ENCODE results near the gene FKBP8.
"Not testable (repeated sequence)": the region's sequence is repeated elsewhere in the genome, so short reads cannot be mapped to it uniquely, and the experiment has no call there.

Gene FKBP8

DNA sequence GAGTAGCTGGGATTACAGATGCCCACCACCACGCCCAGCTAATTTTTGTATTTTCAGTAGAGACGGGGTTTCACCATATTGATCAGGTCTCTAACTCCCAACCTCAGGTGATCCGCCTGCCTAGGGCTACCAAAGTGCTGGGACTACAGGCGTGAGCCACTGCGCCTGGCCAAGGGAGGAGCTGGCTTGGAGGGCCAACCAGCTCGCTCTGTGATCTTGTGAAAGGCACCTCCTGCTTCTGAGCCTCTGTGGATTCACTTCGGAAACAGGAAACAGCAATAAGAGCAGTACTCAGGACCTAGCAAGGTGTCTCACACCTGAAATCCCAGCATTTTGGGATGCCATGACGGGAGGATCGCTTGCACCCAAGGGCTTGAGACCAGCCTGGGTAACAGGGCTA, 19.5 kb downstream of the FKBP8 start:
- DNase-seq (ENCODE audit: low read depth in 1 of 2, low spot score in 1 of 2) = no peak
- Histone ChIP-seq H3K27me3 (ENCODE audit: insufficient read depth, poor library complexity, severe bottlenecking) (no peaks in the 10 kb centered on the region), H3K4me3 (replicated peaks; ENCODE audit: insufficient read depth, low read length) (no peak overlapping the region), H3K27ac (replicated peaks) (no peak overlapping the region)
- TF ChIP-seq, protein P1, sequence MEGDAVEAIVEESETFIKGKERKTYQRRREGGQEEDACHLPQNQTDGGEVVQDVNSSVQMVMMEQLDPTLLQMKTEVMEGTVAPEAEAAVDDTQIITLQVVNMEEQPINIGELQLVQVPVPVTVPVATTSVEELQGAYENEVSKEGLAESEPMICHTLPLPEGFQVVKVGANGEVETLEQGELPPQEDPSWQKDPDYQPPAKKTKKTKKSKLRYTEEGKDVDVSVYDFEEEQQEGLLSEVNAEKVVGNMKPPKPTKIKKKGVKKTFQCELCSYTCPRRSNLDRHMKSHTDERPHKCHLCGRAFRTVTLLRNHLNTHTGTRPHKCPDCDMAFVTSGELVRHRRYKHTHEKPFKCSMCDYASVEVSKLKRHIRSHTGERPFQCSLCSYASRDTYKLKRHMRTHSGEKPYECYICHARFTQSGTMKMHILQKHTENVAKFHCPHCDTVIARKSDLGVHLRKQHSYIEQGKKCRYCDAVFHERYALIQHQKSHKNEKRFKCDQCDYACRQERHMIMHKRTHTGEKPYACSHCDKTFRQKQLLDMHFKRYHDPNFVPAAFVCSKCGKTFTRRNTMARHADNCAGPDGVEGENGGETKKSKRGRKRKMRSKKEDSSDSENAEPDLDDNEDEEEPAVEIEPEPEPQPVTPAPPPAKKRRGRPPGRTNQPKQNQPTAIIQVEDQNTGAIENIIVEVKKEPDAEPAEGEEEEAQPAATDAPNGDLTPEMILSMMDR (IDR thresholded peaks at IDR 0.05; ENCODE audit: insufficient read depth, low read length) = no peak
- TF ChIP-seq SPI1 (IDR thresholded peaks at IDR 0.05; ENCODE audit: borderline replicate concordance, low read depth) = no peak
- no peak for TF ChIP-seq POLR2AphosphoS5 (IDR thresholded peaks at IDR 0.05; ENCODE audit: low read depth)
- TF ChIP-seq, protein P2, sequence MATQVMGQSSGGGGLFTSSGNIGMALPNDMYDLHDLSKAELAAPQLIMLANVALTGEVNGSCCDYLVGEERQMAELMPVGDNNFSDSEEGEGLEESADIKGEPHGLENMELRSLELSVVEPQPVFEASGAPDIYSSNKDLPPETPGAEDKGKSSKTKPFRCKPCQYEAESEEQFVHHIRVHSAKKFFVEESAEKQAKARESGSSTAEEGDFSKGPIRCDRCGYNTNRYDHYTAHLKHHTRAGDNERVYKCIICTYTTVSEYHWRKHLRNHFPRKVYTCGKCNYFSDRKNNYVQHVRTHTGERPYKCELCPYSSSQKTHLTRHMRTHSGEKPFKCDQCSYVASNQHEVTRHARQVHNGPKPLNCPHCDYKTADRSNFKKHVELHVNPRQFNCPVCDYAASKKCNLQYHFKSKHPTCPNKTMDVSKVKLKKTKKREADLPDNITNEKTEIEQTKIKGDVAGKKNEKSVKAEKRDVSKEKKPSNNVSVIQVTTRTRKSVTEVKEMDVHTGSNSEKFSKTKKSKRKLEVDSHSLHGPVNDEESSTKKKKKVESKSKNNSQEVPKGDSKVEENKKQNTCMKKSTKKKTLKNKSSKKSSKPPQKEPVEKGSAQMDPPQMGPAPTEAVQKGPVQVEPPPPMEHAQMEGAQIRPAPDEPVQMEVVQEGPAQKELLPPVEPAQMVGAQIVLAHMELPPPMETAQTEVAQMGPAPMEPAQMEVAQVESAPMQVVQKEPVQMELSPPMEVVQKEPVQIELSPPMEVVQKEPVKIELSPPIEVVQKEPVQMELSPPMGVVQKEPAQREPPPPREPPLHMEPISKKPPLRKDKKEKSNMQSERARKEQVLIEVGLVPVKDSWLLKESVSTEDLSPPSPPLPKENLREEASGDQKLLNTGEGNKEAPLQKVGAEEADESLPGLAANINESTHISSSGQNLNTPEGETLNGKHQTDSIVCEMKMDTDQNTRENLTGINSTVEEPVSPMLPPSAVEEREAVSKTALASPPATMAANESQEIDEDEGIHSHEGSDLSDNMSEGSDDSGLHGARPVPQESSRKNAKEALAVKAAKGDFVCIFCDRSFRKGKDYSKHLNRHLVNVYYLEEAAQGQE (IDR thresholded peaks at IDR 0.05; ENCODE audit: insufficient replicate concordance, low read depth) = no peak
- no peak for TF ChIP-seq GABPA (IDR thresholded peaks at IDR 0.05; ENCODE audit: low read depth)

DNA sequence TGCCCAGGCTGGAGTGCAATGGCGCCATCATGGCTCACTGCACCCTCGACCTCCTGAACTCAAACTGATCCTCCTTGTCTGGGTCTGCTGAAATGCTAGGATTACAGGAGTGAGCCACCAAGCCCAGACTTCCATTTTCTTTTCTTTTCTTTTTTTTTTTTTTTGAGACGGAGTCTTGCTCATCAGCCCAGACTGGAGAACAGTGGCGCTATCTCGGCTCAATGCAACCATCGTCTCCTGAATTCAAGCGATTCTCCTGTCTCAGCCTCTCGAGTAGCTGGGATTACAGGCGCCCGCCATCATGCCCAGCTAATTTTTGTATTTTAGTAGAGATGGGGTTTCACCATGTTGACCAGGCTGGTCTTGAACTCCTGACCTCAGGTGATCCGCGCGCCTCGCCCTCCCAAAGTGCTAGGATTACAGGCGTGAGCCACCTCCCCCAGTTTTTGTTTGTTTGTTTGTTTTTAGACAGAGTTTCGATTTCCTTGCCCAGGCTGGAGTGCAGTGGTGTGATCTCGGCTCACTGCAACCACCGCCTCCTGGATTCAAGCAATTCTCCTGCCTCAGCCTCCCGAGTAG, 20.4 kb downstream of the FKBP8 start:
- not testable (repeated sequence) for DNase-seq (ENCODE audit: low read depth in 1 of 2, low spot score in 1 of 2); H3K27me3 ChIP-seq (ENCODE audit: insufficient read depth, poor library complexity, severe bottlenecking)
- peak overlapping the region; percentile 79 for H3K27ac ChIP-seq (replicated peaks)
- peak overlapping the region; percentile 32 for H3K4me3 ChIP-seq (replicated peaks; ENCODE audit: insufficient read depth, low read length)

DNA sequence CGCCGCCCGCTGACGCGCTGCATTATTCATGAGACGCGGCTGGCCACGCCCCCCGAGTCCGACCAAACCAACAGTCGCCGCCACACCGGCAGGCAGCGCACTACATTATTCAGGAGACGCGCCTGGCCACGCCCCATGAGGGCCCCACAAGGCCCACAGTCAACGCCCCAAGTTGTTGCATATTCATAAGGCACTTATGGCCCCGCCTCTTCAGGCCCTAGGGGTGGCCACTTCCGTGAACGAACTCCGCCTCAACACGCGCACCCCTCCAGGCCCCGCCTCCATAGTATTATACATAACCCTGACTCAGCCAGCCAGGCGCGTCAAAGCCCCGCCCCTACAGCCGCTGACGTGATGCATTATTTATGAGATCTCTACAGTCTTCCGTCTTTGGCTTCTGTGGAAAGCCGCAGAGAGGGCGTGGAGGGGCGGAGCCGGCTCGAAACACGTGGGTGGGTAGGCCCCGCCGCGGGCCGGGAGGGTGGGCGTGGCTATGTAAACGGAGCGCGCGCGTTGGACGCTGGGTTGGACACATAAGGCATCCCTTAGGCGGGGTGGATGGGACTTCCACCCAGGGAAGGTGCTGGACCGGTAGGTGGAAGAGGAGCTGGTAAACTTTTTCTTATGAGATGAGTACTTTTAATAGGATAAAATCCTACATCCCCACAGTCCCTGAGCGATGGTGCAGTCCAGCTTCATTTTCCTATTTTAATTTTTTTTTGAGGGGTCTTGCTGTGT, 21.1 kb downstream of the FKBP8 start:
- peak; percentile 100 for DNase-seq (ENCODE audit: low read depth in 1 of 2, low spot score in 1 of 2)
- TF ChIP-seq GABPA (IDR thresholded peaks at IDR 0.05; ENCODE audit: low read depth) = no peak
- TF ChIP-seq SPI1 (IDR thresholded peaks at IDR 0.05; ENCODE audit: borderline replicate concordance, low read depth) = peak; percentile 39; the same call in 1 of the 2 replicates
- Histone ChIP-seq H3K4me3 (replicated peaks; ENCODE audit: insufficient read depth, low read length) (peak overlapping the region; percentile 94), H3K27me3 (ENCODE audit: insufficient read depth, poor library complexity, severe bottlenecking) (no peaks in the 10 kb centered on the region), H3K27ac (replicated peaks) (peak overlapping the region; percentile 79)

DNA sequence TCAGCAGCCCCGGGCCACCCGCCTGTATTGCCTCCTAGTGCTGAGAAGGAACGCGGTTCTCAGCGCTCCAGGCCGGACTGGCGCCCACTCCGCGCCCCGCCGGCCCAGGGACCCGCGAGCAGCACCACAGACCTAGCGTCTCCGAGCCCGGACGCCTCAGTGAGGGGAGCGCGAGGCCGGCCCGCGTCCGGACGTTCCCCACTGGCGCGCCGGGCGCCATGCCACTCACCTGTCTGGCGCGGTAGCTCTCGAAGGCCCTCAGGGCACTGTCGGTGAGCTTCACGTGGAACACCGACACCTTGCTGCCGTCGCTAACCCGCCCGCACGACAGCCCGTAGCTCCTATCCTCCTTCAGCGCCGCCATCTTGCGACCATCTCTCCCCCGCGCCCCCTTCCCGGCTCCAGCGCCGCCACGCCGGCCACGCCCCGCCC, 21.7 kb downstream of the FKBP8 start, which contains the start of gene ELL:
ELL (minus strand) TSS at position 379 of the 432 bp plus-strand sequence; CDS start at position 364, 15 bp downstream.
- no peak for TF ChIP-seq SPI1 (IDR thresholded peaks at IDR 0.05; ENCODE audit: borderline replicate concordance, low read depth)
- TF ChIP-seq POLR2AphosphoS5 (IDR thresholded peaks at IDR 0.05; ENCODE audit: low read depth) = peak; percentile 87
- TF ChIP-seq, protein P2 (IDR thresholded peaks at IDR 0.05; ENCODE audit: insufficient replicate concordance, low read depth) = peak; percentile 37
- peak within 1 kb of the TSS; percentile 84 for H3K27ac ChIP-seq (replicated peaks)
- no peak for DNase-seq (ENCODE audit: low read depth in 1 of 2, low spot score in 1 of 2)
- peak within 1 kb of the TSS; percentile 94 for H3K4me3 ChIP-seq (replicated peaks; ENCODE audit: insufficient read depth, low read length)
- H3K27me3 ChIP-seq (ENCODE audit: insufficient read depth, poor library complexity, severe bottlenecking) = no peaks in the 10 kb centered on the region

DNA sequence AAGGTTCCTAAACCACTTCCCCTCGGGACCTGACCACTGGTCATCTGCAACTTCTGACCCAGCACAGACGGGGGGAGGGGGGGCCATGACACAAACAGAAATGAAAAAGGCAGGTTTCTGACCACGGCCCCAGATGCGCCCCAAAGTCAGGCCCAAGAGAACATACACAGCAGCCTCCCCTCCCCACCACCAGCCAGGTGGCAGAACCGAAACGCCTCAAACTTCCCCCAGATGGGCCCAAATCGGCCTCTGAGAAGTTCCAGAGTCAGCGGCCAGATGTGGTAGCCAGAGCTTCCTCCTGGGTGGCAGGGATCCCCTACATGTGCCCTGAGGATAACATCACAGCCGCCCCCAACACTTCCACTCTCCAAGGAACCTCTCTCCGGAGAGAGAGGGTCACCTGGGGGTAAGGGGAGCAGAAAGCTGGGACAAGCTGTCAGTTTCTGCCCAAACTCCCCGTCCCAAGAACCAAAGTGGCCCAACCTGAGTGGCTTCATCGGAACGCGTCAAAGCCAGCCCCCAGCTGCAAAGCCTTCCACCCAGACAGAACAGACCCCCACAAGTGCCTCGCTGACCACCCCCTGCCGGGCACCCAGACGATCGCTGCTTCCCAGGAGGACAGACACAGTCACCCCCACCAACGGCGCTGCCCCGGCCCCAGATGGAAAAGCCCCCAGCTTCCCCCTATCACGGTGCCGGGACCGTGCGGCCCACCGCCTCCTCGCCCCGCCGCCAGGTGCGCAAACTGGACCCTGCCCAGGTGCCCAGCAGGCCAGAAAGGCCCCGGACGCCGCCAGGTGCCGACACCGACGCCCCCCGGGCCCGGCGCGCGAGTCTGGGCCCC, 22.3 kb downstream of the FKBP8 start:
- Histone ChIP-seq H3K4me3 (replicated peaks; ENCODE audit: insufficient read depth, low read length) (peak overlapping the region; percentile 94), H3K27ac (replicated peaks) (peak overlapping the region; percentile 84), H3K27me3 (ENCODE audit: insufficient read depth, poor library complexity, severe bottlenecking) (no peaks in the 10 kb centered on the region)
- DNase-seq (ENCODE audit: low read depth in 1 of 2, low spot score in 1 of 2) = peak in 1 of 2 experiments; percentile 42
- no peak for TF ChIP-seq GABPA (IDR thresholded peaks at IDR 0.05; ENCODE audit: low read depth)
- TF ChIP-seq POLR2AphosphoS5 (IDR thresholded peaks at IDR 0.05; ENCODE audit: low read depth) = no peak
- TF ChIP-seq SPI1 (IDR thresholded peaks at IDR 0.05; ENCODE audit: borderline replicate concordance, low read depth) = no peak
- TF ChIP-seq, protein P2 (IDR thresholded peaks at IDR 0.05; ENCODE audit: insufficient replicate concordance, low read depth) = no peak
- TF ChIP-seq, protein P1 (IDR thresholded peaks at IDR 0.05; ENCODE audit: insufficient read depth, low read length) = no peak

Measured in HL-60 (cell line).